ENCODE results near the gene FAM210A.

DNA sequence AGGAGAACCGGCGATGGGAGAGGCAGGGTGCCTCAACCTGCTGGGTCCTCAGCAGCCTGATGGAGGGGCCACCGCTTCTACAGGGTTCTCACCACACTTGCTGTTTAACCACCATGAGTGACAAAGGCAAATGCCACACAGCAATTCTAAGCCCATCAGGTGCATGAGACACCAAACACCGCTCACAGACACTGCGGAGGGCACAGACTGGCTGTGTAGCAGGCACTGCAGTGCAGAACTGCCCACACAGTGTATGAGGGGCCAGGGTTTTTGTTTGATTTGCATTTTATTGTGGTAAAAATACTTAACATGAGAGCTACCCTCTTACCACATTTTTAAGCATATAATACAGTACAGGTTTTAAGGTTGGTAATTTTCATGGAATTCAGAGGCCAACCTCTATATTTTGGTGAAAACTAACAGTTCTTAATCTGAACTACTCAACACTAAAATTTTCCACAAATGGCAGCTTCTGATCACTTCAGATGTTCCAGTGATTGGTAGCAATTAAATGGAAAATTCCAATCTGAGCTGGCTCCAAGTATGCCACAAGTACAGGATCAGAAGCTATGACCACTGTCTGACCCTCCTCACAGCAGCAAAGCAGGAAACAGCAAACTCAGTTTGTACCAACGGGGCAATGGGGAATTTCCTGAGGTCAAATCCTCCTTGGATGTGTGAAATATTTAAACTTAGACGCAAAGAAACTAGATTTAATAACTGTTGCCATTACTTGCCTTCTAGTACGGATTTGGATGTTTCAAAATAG is 67.7 kb downstream of the FAM210A start:
- TF ChIP-seq RAD21 (IDR thresholded peaks at IDR 0.05; ENCODE audit: low read length) (no peak), USF2 (IDR thresholded peaks at IDR 0.05; ENCODE audit: low read depth, low read length) (no peak)

All from IMR-90 (cell line).